LNCAP (cell line): Measurements from ENCODE around the gene HS6ST3.

ENCODE experiments used
- TF ChIP-seq, protein P1 (sequence below): fragments of 450-650 bp; IDR thresholded peaks from 2 replicates; pipeline ENCODE4 v1.5.1; 2017; ENCODE audit warnings: mild to moderate bottlenecking

HS6ST3 gene

DNA sequence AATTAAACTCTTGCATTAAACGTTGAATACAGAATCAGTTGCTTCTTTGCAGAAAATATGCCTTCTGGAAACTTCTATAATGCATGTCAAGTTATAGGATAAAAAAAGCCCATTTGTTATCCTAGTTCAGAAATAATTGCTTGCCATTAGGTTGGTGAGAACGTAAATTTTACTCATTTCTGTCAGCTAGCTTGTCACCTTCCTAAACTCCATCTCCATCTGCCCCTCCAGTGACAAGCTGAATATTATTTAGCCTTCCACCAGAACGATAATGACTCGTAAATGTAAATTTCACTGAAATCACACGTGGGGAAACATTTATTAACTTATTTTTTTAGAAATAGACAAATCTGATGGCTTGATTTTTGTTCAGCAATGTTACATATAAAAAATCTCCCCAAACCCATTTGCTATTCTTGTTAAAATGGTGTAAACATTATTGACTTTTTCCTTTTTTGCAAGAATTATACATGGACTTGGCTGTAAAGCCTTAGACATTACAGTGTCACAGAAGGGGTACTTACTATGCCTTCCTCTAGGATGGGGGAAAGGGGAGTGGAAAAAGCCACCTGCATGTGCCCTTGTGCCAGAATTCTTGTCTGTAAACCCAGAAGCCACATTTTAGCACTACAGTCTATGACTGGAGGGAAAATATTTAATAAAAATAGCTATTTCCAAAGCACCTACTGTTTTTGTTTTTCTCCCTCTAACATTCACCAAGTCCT is 577.5 kb downstream of the HS6ST3 start:
- TF ChIP-seq, protein P1, sequence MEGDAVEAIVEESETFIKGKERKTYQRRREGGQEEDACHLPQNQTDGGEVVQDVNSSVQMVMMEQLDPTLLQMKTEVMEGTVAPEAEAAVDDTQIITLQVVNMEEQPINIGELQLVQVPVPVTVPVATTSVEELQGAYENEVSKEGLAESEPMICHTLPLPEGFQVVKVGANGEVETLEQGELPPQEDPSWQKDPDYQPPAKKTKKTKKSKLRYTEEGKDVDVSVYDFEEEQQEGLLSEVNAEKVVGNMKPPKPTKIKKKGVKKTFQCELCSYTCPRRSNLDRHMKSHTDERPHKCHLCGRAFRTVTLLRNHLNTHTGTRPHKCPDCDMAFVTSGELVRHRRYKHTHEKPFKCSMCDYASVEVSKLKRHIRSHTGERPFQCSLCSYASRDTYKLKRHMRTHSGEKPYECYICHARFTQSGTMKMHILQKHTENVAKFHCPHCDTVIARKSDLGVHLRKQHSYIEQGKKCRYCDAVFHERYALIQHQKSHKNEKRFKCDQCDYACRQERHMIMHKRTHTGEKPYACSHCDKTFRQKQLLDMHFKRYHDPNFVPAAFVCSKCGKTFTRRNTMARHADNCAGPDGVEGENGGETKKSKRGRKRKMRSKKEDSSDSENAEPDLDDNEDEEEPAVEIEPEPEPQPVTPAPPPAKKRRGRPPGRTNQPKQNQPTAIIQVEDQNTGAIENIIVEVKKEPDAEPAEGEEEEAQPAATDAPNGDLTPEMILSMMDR, result no peak

DNA sequence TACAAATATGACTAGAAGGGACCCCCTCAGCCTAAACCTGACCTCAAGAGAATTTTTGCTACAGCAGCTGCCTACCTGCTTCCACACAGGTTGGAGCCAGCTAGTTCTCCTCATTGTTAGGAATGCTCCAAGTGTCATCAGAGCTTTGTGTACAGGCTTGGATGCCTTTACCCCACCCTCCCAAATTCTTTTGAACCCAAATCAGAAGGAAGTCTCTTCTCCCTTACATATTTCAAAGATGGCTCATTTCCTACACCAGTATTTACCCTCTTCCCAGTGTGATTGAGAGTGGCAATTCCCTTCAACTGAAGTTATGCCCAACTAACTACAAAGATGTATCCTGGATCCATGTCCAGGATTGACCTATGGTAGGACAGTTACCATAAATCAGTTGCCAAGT is 581.2 kb downstream of the HS6ST3 start:
- TF ChIP-seq, protein P1, result no peak

DNA sequence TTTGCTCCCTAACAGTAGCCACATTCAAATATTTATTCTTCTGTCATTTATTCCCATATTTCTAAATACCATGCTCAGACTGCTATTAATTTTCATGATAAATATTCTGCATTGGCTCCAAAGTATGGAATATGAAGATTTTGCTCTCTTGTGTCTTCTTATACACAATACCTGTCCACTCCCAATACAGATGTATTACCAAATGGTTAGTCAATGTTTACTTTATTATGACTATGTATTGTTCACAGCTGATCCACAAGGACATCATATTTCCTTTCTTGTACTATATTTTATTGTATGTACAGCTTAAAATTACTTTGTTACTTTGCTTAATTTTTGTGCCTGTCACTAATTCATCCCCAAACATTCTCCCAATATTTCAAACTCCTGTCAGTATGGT is 582.1 kb downstream of the HS6ST3 start:
- TF ChIP-seq, protein P1, result no peak

DNA sequence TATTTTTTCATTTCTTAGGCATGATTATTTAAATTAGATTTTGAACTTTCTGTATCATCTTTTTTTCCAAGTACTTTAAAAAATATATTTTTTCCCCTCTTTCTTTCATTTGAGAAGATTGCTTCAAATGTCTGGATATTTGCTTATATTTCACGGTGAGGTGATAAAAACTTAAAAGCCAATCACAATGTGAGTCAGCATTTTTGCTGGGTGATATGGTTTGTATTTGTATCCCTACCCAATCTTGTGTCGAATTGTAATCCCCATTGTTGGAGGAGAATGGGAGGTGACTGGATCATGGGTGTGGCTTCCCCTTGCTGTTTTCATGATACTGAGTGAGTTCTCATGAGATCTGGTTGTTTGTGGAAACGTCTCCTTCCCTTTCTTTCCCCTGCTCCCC is 583.9 kb downstream of the HS6ST3 start:
- TF ChIP-seq, protein P1, result no peak

DNA sequence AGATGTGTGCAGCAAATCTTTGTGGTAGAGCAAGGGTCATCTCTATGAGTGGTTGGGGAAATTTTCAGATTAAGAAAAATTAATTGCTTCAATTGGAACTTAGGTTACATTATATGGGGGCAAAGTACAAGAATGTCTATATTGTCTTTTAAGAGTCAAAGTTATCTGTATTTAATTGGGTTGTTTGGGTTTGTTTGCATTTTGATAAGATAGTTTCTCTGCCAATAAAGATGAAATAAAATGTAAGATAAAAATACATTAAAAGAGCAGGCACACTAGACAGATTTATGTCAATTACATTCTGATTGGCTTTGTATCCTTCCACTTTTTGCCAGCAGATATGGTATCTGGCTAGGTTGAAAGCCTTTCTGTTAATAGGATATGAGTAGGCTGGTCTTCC is 587.1 kb downstream of the HS6ST3 start:
- TF ChIP-seq, protein P1, result no peak

DNA sequence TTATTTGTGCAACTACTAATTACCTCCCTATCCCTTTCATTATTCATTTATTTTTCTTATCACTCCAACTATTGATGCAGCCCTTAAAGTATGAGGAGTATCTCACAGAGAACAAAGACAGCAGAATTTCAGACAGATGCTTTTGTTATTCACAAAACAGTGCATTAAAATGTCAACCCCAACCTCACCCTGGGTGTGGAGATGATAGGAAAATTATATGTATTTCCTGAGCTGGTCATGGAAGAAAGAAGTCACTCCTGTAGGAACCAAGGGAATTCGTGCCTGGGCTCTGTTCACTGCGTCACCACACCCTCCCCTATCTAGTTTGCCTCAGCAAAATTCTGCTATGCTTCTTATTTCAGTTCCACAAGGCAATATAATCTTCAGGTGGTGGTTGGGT is 588.9 kb downstream of the HS6ST3 start:
- TF ChIP-seq, protein P1, result no peak

DNA sequence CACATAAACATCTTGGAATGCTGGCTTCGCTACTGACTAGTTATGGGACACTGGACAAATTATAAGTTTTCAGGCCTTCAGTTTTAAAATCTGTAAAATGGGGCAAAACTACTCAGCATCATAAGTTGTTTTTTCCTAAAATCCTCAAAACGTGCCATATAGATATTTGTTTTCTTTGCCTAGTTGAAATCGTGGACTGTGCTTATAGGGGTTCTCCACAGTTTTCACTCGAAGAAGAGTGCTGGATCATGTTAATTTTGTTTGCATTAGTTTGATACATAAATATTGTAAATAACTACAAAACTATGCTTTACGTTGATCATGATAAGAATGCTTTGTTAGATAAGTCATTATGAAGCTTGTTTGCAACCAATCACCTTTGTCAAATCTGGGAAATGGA is 591.0 kb downstream of the HS6ST3 start:
- TF ChIP-seq, protein P1, result no peak

DNA sequence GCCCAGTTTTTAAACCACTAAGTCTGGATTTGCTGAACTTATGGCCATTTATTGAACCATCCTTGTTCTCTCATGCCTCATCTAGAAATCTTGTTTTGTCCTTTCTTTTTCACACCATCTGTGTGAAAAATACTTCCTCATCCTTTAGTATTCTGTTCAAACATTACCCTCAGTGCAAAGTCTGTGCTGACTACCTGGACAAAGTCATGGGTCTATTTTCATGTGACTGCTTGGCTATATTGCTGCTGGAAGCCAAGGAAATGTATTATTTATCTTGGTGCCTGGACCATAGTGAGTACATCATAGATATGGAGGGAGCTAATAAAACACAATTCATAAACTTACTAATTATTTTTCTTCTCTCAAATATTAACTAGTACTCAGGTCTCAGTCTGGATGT is 591.9 kb downstream of the HS6ST3 start:
- TF ChIP-seq, protein P1, result no peak
